Stimulated activated CD4-positive, alpha-beta T cell treated with anti-CD3 and anti-CD28 coated beads, Interleukin-12 subunit alpha, Interleukin-12 subunit beta, amount 100 ng/mL, for 4 hours (primary cell): ENCODE data around the gene SPAG6.
"Not testable (repeated sequence)": the region's sequence is repeated elsewhere in the genome, so short reads cannot be mapped to it uniquely, and the experiment has no call there.

Source experiments
- DNase-seq: peaks from one replicate; pipeline ENCODE4 v3.0.0-alpha.2; 2020

SPAG6 gene

GRCh38 chr10:22345301-22346095 is at the start of gene SPAG6:
SPAG6 (plus strand) TSS chr10:22345496; CDS start chr10:22345612, 116 bp downstream.
- DNase-seq: no peak

GRCh38 chr10:22301193-22301592 is 44.1 kb upstream of the SPAG6 start:
- no peak for DNase-seq

- DNase-seq: no peak
These were observed 41.8 kb upstream of the SPAG6 start for GRCh38 chr10:22303461-22303860.

- no peak for DNase-seq
These were observed 39.6 kb upstream of the SPAG6 start for GRCh38 chr10:22305721-22306120.

GRCh38 chr10:22308390-22308789 is 36.9 kb upstream of the SPAG6 start:
- DNase-seq: no peak

- no peak for DNase-seq
These were observed 35.9 kb upstream of the SPAG6 start for GRCh38 chr10:22309180-22310000.

GRCh38 chr10:22310012-22310411 is 35.3 kb upstream of the SPAG6 start:
- DNase-seq: not testable (repeated sequence)

- DNase-seq: no peak
These were observed 34.4 kb upstream of the SPAG6 start for GRCh38 chr10:22310928-22311327.

GRCh38 chr10:22314852-22315251 is 30.4 kb upstream of the SPAG6 start:
- DNase-seq: no peak

- DNase-seq: no peak
These were observed 29.6 kb upstream of the SPAG6 start for GRCh38 chr10:22315455-22316285.

GRCh38 chr10:22316286-22317075 is 28.8 kb upstream of the SPAG6 start, which contains the start of gene COMMD3:
COMMD3 (plus strand) TSS chr10:22316388; CDS start chr10:22316418, 30 bp downstream.
- peak; percentile 73 for DNase-seq

- DNase-seq: no peak
These were observed 28.3 kb upstream of the SPAG6 start for GRCh38 chr10:22317076-22317370.

- DNase-seq: no peak
These were observed 27.3 kb upstream of the SPAG6 start for GRCh38 chr10:22317771-22318565.

- no peak for DNase-seq
These were observed 26.5 kb upstream of the SPAG6 start for GRCh38 chr10:22318772-22319171.

- no peak for DNase-seq
These were observed 25.7 kb upstream of the SPAG6 start for GRCh38 chr10:22319547-22319979.

GRCh38 chr10:22319980-22320558 is 25.2 kb upstream of the SPAG6 start:
- no peak for DNase-seq

GRCh38 chr10:22320591-22321155 is 24.6 kb upstream of the SPAG6 start, which contains the start of gene BMI1:
BMI1 (plus strand) TSS chr10:22321099; CDS start chr10:22326450, 5,351 bp downstream.
- no peak for DNase-seq

GRCh38 chr10:22321156-22321923 is 24.0 kb upstream of the SPAG6 start:
- DNase-seq: peak; percentile 68

GRCh38 chr10:22321924-22322640 is 23.2 kb upstream of the SPAG6 start:
- peak; percentile 33 for DNase-seq
